SK-N-SH (cell line): ENCODE measurements around the gene C1QBP.

Experiments used
- CTCF ChIP-seq: fragments of 200-600 bp; sonication (generic); IDR thresholded peaks from 2 replicates; pipeline ENCODE4 v1.6.1; 2017; ENCODE audit warnings: antibody characterized with exemption, mild to moderate bottlenecking, moderate library complexity
- EP300 ChIP-seq, 2 experiments: IDR thresholded peaks; 2 replicates each; pipeline versions ENCODE4 v1.4.0 to v1.6.1; 2012; ENCODE audit warnings: borderline replicate concordance in 1 of 2, low read depth in 1 of 2, low read length in 1 of 2
- MAX ChIP-seq: IDR thresholded peaks from 2 replicates; pipeline ENCODE4 v1.4.0; 2012; ENCODE audit warnings: low read depth

- no peak for TF ChIP-seq CTCF
- TF ChIP-seq EP300 (IDR thresholded peaks at IDR 0.05; ENCODE audit: borderline replicate concordance in 1 of 2, low read depth in 1 of 2, low read length in 1 of 2) = no peak
- TF ChIP-seq MAX = no peak
These were observed 27.3 kb upstream of the C1QBP start for GRCh38 chr17:5466295-5466694.
